Measurements from ENCODE around the gene TSHZ2. TPM values are rescaled to one million over a fixed set of nuclear protein-coding genes. Genes with fewer than 3 reads are reported as not detected.

TSHZ2 gene
- total RNA-seq, 3 donors from 2014 or later (not counting 1 experiment from before 2014, with no cell fraction given): 1.8 to 1.9 TPM; not detected in 1

GRCh38 chr20:53247468-53248103 lies 275.4 kb downstream of the TSHZ2 start:
- H3K9me3 Mint-ChIP-seq: no peaks in the 10 kb centered on the region
- 79% methylated on average over 8 of the region's 9 CpGs for WGBS (ENCODE audit: insufficient coverage)

GRCh38 chr20:53250456-53250855 lies 278.3 kb downstream of the TSHZ2 start:
- TF ChIP-seq CTCF (IDR thresholded peaks at IDR 0.05): no peak
- Histone ChIP-seq H3K27ac (ENCODE audit: low read length) (no peak overlapping the region), H3K36me3 (ENCODE audit: control insufficient read depth, insufficient read depth, low read length) (no peaks in the 10 kb centered on the region), H3K9me3 (ENCODE audit: control insufficient read depth, insufficient read depth, low read length) (no peaks in the 10 kb centered on the region), H3K4me3 (ENCODE audit: low read length) (no peak overlapping the region), H3K27me3 (ENCODE audit: control insufficient read depth, insufficient read depth, low read length) (no peaks in the 10 kb centered on the region), H3K4me1 (ENCODE audit: control insufficient read depth, insufficient read depth, low read length) (no peaks in the 10 kb centered on the region)
- Mint-ChIP-seq H3K9me3 (no peaks in the 10 kb centered on the region), H3K4me1 (no peaks in the 10 kb centered on the region), H3K4me3 (no peak overlapping the region), H3K27me3 (ENCODE audit: low read depth in 2 of 2) (peaks cover 20 to 47% of the 10 kb centered on the region in 2 donors), H3K36me3 (no peaks in the 10 kb centered on the region), H3K27ac (no peak overlapping the region)
- intact Hi-C loops (cut with micrococcal nuclease): no loop called here
- DNase-seq (no peak), ATAC-seq (no peak)
- WGBS (ENCODE audit: insufficient coverage): 78% methylated on average over 4 of the region's 4 CpGs

More at GRCh38 chr20:53247468-53248103, 275.4 kb downstream of the TSHZ2 start:
- H3K27me3 ChIP-seq (ENCODE audit: control insufficient read depth, insufficient read depth, low read length): no peaks in the 10 kb centered on the region
- DNase-seq: no peak
- Mint-ChIP-seq H3K27me3 (ENCODE audit: low read depth in 2 of 2) (peaks cover 26 to 60% of the 10 kb centered on the region in 2 donors), H3K36me3 (no peaks in the 10 kb centered on the region), H3K4me3 (no peak overlapping the region), H3K27ac (no peak overlapping the region), H3K4me1 (no peaks in the 10 kb centered on the region)
- no peak for ATAC-seq
- H3K9me3 ChIP-seq (ENCODE audit: control insufficient read depth, insufficient read depth, low read length): no peaks in the 10 kb centered on the region
- H3K4me1 ChIP-seq (ENCODE audit: control insufficient read depth, insufficient read depth, low read length): no peaks in the 10 kb centered on the region
- no peak overlapping the region for H3K27ac ChIP-seq (ENCODE audit: low read length)
- no peaks in the 10 kb centered on the region for H3K36me3 ChIP-seq (ENCODE audit: control insufficient read depth, insufficient read depth, low read length)
- no peak for TF ChIP-seq CTCF (IDR thresholded peaks at IDR 0.05)
- intact Hi-C loops (cut with micrococcal nuclease): no loop called here
- no peak overlapping the region for H3K4me3 ChIP-seq (ENCODE audit: low read length)

DNA sequence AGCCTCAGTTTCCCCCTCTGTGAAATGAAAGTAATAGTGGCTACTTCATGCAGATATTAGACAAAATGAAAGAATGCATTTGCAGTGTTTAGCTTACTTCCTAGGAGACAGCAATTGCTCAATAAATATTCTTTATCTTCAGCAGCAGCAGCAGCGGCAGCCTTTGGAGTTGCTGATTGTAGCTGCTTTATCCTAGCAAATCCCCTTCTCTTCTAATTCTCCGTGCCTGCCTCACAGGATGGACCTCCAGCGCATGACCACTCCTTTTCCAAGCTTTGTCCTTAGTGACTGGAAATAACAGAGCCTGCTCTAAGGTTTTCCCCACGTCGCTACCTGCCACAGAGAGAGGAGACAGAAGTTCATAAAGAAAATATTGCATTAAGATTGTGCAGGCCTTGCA lies 279.8 kb downstream of the TSHZ2 start:
- no peaks in the 10 kb centered on the region for H3K4me1 Mint-ChIP-seq
- H3K9me3 Mint-ChIP-seq: no peaks in the 10 kb centered on the region
- ATAC-seq: no peak
- 89% methylated on average over 5 of the region's 5 CpGs for WGBS (ENCODE audit: insufficient coverage)
- no peak for TF ChIP-seq CTCF (IDR thresholded peaks at IDR 0.05)
- no peaks in the 10 kb centered on the region for H3K36me3 Mint-ChIP-seq
- no peaks in the 10 kb centered on the region for H3K9me3 ChIP-seq (ENCODE audit: control insufficient read depth, insufficient read depth, low read length)
- no peaks in the 10 kb centered on the region for H3K4me1 ChIP-seq (ENCODE audit: control insufficient read depth, insufficient read depth, low read length)
- intact Hi-C loops (cut with micrococcal nuclease): no loop called here
- no peaks in the 10 kb centered on the region for H3K36me3 ChIP-seq (ENCODE audit: control insufficient read depth, insufficient read depth, low read length)
- H3K27ac ChIP-seq (ENCODE audit: low read length): no peak overlapping the region
- peaks cover 14 to 41% of the 10 kb centered on the region in 2 donors for H3K27me3 Mint-ChIP-seq (ENCODE audit: low read depth in 2 of 2)
- H3K4me3 Mint-ChIP-seq: no peak overlapping the region
- no peak overlapping the region for H3K27ac Mint-ChIP-seq
- no peak overlapping the region for H3K4me3 ChIP-seq (ENCODE audit: low read length)
- DNase-seq: no peak
- no peaks in the 10 kb centered on the region for H3K27me3 ChIP-seq (ENCODE audit: control insufficient read depth, insufficient read depth, low read length)

DNA sequence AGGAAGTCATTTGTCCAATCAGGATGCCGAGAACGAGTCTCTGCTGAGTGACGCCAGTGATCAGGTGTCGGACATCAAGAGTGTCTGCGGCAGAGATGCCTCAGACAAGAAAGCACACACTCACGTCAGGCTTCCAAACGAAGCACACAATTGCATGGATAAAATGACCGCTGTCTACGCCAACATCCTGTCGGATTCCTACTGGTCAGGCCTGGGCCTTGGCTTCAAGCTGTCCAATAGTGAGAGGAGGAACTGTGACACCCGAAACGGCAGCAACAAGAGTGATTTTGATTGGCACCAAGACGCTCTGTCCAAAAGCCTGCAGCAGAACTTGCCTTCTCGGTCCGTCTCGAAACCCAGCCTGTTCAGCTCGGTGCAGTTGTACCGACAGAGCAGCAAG lies 281.5 kb downstream of the TSHZ2 start:
- H3K4me1 Mint-ChIP-seq: no peaks in the 10 kb centered on the region
- no peak for ATAC-seq
- H3K4me1 ChIP-seq (ENCODE audit: control insufficient read depth, insufficient read depth, low read length): no peaks in the 10 kb centered on the region
- H3K4me3 ChIP-seq (ENCODE audit: low read length): no peak overlapping the region
- H3K36me3 Mint-ChIP-seq: no peaks in the 10 kb centered on the region
- no peak overlapping the region for H3K4me3 Mint-ChIP-seq
- no peak for DNase-seq
- no peak for TF ChIP-seq CTCF (IDR thresholded peaks at IDR 0.05)
- 93% methylated on average over 18 of the region's 18 CpGs for WGBS (ENCODE audit: insufficient coverage)
- no peaks in the 10 kb centered on the region for H3K27me3 ChIP-seq (ENCODE audit: control insufficient read depth, insufficient read depth, low read length)
- no peaks in the 10 kb centered on the region for H3K9me3 Mint-ChIP-seq
- intact Hi-C loops (cut with micrococcal nuclease): no loop called here
- peaks cover 13 to 42% of the 10 kb centered on the region in 2 donors for H3K27me3 Mint-ChIP-seq (ENCODE audit: low read depth in 2 of 2)
- H3K9me3 ChIP-seq (ENCODE audit: control insufficient read depth, insufficient read depth, low read length): no peaks in the 10 kb centered on the region
- no peaks in the 10 kb centered on the region for H3K36me3 ChIP-seq (ENCODE audit: control insufficient read depth, insufficient read depth, low read length)
- no peak overlapping the region for H3K27ac Mint-ChIP-seq
- no peak overlapping the region for H3K27ac ChIP-seq (ENCODE audit: low read length)
